ENCODE data around the gene HSPA4.

The HSPA4 gene

GRCh38 chr5:133116601-133117000 is 64.8 kb downstream of the HSPA4 start:
- H3K36me3 ChIP-seq (ENCODE audit: control insufficient read depth, insufficient read depth, low read length), result no peaks in the 10 kb centered on the region
- peaks cover 21% of the 10 kb centered on the region for H3K4me1 ChIP-seq
- H3K9ac ChIP-seq, result no peak overlapping the region
- peak overlapping the region; percentile 42 for H2AFZ ChIP-seq
- no peaks in the 10 kb centered on the region for H3K9me3 ChIP-seq (ENCODE audit: control insufficient read depth, low read length)
- no peak overlapping the region for H3K4me3 ChIP-seq (ENCODE audit: low read depth, low read length)
- no peak overlapping the region for H3K4me2 ChIP-seq (ENCODE audit: low read length)
- H3K79me2 ChIP-seq, result no peaks in the 10 kb centered on the region
- H3K27ac ChIP-seq, result no peak overlapping the region
- no peaks in the 10 kb centered on the region for H3K27me3 ChIP-seq (ENCODE audit: control insufficient read depth, insufficient read depth, low read length)
- no peak for TF ChIP-seq CTCF (IDR thresholded peaks at IDR 0.05)

GRCh38 chr5:133117166-133117911 is 65.5 kb downstream of the HSPA4 start:
- TF ChIP-seq CTCF (IDR thresholded peaks at IDR 0.05), result no peak
- H3K27ac ChIP-seq, result no peak overlapping the region
- H3K36me3 ChIP-seq (ENCODE audit: control insufficient read depth, insufficient read depth, low read length), result no peaks in the 10 kb centered on the region
- no peak overlapping the region for H2AFZ ChIP-seq
- no peaks in the 10 kb centered on the region for H3K27me3 ChIP-seq (ENCODE audit: control insufficient read depth, insufficient read depth, low read length)
- no peak overlapping the region for H3K9ac ChIP-seq
- H3K4me3 ChIP-seq (ENCODE audit: low read depth, low read length), result no peak overlapping the region
- peaks cover 17% of the 10 kb centered on the region for H3K4me1 ChIP-seq
- H3K4me2 ChIP-seq (ENCODE audit: low read length), result no peak overlapping the region
- no peaks in the 10 kb centered on the region for H3K9me3 ChIP-seq (ENCODE audit: control insufficient read depth, low read length)
- H3K79me2 ChIP-seq, result no peaks in the 10 kb centered on the region

- Histone ChIP-seq H3K36me3 (ENCODE audit: control insufficient read depth, insufficient read depth, low read length) (no peaks in the 10 kb centered on the region), H3K27ac (no peak overlapping the region), H3K9me3 (ENCODE audit: control insufficient read depth, low read length) (no peaks in the 10 kb centered on the region), H3K9ac (no peak overlapping the region), H3K27me3 (ENCODE audit: control insufficient read depth, insufficient read depth, low read length) (no peaks in the 10 kb centered on the region), H3K4me3 (ENCODE audit: low read depth, low read length) (no peak overlapping the region), H3K4me2 (ENCODE audit: low read length) (no peak overlapping the region), H3K4me1 (peaks cover 13% of the 10 kb centered on the region), H2AFZ (no peak overlapping the region), H3K79me2 (no peaks in the 10 kb centered on the region)
- TF ChIP-seq CTCF (IDR thresholded peaks at IDR 0.05), result no peak
Observed at GRCh38 chr5:133117912-133118445, 66.2 kb downstream of the HSPA4 start.

- H3K9me3 ChIP-seq (ENCODE audit: control insufficient read depth, low read length), result no peaks in the 10 kb centered on the region
- H3K4me2 ChIP-seq (ENCODE audit: low read length), result no peak overlapping the region
- TF ChIP-seq CTCF (IDR thresholded peaks at IDR 0.05), result no peak
- H3K4me3 ChIP-seq (ENCODE audit: low read depth, low read length), result no peak overlapping the region
- peaks cover 5% of the 10 kb centered on the region for H3K4me1 ChIP-seq
- no peak overlapping the region for H3K27ac ChIP-seq
- no peaks in the 10 kb centered on the region for H3K79me2 ChIP-seq
- H3K27me3 ChIP-seq (ENCODE audit: control insufficient read depth, insufficient read depth, low read length), result no peaks in the 10 kb centered on the region
- no peak overlapping the region for H3K9ac ChIP-seq
- H3K36me3 ChIP-seq (ENCODE audit: control insufficient read depth, insufficient read depth, low read length), result no peaks in the 10 kb centered on the region
- no peak overlapping the region for H2AFZ ChIP-seq
Observed at GRCh38 chr5:133118741-133119140, 66.9 kb downstream of the HSPA4 start.

GRCh38 chr5:133119233-133119711 is 67.5 kb downstream of the HSPA4 start:
- H3K27me3 ChIP-seq (ENCODE audit: control insufficient read depth, insufficient read depth, low read length), result no peaks in the 10 kb centered on the region
- H3K4me1 ChIP-seq, result no peaks in the 10 kb centered on the region
- H3K79me2 ChIP-seq, result no peaks in the 10 kb centered on the region
- no peak overlapping the region for H3K9ac ChIP-seq
- H3K9me3 ChIP-seq (ENCODE audit: control insufficient read depth, low read length), result no peaks in the 10 kb centered on the region
- no peak overlapping the region for H3K27ac ChIP-seq
- H3K36me3 ChIP-seq (ENCODE audit: control insufficient read depth, insufficient read depth, low read length), result no peaks in the 10 kb centered on the region
- no peak overlapping the region for H2AFZ ChIP-seq
- H3K4me2 ChIP-seq (ENCODE audit: low read length), result no peak overlapping the region
- TF ChIP-seq CTCF (IDR thresholded peaks at IDR 0.05), result no peak
- no peak overlapping the region for H3K4me3 ChIP-seq (ENCODE audit: low read depth, low read length)

Data from parathyroid adenoma (tissue), 2 donors.